GM11168 (cell line): ENCODE measurements around the gene CHST3.

ENCODE experiments used
- in situ Hi-C: fragments of 300-500 bp; cut with MboI; formaldehyde crosslinking; loops from one replicate; pipeline ENCODE4 v1.12.0; 2022; ENCODE audit warnings: low sequenced_read_pairs; ENCODE audit not compliant: unreplicated experiment

CHST3 gene

DNA sequence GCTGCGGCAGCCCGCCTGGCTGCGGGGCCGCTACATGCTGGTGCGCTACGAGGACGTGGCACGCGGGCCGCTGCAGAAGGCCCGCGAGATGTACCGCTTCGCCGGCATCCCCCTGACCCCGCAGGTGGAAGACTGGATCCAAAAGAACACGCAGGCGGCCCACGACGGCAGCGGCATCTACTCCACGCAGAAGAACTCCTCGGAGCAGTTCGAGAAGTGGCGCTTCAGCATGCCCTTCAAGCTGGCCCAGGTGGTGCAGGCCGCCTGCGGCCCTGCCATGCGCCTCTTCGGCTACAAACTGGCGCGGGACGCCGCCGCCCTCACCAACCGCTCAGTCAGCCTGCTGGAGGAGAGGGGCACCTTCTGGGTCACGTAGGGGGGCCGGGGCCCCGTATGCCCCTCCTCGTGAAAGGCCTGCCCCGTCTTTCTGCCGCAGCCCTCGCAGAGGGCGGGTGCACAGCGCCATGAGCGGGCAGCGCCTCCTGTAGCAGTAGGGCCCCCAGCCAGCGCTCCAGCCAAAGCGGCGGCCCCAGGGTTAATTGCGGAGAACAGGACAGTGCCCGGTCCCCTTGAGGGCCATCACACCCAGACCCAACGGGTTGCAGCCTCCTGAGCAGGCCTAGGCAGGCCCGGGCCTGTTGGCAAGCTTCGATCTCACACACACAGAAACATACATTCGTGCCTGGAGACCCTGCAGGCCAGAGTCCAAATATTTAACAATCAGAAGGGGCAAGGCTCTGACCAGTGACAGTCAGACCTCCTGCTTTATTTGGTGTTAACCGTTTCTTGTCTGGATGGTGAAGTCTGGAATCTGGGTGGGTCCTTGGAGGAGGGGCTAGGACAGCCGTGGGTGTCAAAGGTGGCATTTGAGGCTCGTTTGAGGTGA lies 44.1 kb downstream of the CHST3 start:
- in situ Hi-C loops: no loop called here

DNA sequence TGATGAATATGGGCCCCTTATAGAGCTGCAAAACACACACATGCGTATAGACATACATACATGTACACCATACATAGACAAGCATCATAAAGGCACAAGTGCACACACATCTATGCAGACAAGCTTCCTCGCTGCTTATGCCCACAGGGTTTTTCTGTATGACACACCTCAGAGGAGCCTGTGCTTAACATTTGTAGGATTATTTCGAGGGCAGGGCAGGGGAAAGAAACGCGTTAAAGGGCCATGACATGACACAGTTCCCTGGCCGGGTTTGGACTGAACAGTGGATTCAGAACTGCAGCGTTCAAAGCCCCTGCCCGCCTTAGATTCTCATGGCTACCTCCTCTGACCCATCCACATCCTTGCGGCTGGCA lies 44.8 kb downstream of the CHST3 start:
- in situ Hi-C loops: no loop called here

DNA sequence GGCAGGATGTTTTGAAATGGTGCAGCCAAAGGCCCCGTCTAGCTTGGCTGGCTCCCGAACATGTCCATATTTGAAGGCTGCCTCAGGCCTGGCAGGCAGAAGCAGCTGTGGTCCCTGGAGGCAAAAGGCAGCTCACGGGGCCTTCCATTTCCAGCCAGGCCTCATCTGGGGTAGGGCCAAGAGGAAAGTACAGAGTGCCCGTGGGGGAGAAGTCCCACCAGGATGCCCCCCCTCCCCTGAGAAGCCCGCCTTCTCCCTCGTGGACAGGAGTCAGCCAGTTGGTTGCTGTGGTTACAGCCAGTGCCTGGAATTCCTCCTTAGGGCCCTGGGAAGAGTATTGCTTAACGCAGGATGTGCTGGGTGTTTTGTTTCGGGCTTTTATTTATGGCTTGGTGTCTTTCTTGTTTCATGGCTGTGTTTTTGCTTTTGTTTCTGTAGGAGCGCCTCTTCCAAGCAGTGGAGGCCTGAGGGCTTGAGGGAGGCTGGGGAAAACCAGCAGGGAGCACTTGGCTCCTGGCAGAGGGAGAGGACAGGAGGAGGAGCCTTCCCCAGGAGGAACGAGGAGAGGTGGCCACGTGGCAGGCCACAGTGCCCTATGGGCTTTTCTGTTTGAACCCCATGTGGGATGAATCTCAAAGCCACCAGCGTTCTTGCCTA lies 45.4 kb downstream of the CHST3 start:
- in situ Hi-C loops: no loop called here

DNA sequence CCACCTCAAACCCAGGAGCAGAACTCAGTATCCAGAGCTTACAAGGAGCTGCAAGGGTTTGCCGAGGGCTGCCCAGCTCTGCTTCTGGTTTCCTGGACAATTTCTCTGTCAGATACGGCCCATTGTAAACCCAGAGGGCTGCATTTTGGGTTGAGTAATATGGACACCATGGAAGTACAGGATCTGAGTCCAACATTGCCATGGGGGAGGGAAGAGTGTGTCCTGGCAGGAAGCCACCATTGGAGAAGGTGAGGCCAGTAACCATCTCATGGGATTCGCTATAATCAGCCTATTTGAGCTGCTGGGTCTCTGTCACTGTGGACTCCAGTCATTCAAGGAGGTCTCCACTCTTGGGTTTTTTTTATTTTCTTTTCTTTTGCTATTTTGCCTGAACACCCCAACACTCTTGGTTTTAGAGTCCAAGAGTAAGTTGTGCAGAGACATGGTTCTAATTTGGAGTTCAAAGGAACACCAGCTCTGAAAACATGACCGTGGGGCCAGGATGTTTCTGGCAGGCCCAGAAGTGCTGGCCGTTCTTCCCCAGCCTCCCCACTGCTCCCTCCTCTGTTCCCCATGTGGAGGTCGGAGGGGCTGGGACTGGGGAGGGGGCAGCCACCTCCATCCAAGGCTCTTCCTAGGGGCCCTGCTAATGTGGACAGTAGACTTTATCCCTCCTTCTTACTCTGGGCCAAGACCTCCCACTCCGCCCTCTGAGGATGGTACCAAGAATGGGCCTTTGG lies 46.2 kb downstream of the CHST3 start:
- in situ Hi-C loops: no loop called here

DNA sequence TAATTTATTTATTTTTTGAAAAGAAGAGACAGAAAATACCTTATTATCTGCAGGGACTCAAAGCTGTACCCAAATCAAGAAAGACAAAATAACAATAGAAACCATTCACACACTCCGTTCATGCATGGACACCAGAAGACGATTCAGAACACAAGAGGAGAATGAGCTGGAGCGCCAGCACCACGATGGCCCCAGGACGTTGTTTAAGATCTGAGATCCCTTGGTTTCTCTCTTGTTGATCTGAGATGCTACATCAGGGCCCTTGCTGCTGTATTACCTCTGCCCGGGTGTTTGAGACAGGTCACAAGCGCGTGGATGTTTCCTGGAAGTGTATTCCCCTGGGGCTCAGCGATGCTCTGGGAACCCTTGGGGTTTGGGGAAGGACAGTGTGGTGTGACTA lies 46.8 kb downstream of the CHST3 start:
- in situ Hi-C loops: no loop called here

DNA sequence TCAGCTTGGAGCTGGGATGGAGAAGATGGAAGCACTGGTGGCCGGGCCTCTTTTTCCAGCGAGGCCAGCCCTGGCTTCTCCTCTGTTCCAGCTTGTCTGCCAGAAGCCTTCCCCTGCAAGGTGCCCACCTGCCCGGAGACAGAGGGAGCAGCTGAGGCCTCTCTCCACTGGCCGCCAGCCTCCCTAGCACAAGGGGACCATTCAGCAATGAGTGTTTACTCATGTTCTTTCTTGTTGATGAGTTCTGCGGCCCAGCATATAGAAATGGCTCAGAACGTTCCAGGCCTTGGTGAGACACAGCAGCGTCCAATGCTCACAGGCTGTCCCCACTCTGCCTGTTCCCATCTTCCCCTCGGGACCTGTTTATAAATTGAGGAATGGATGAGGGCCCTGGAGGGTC lies 47.3 kb downstream of the CHST3 start:
- in situ Hi-C loops: no loop called here

DNA sequence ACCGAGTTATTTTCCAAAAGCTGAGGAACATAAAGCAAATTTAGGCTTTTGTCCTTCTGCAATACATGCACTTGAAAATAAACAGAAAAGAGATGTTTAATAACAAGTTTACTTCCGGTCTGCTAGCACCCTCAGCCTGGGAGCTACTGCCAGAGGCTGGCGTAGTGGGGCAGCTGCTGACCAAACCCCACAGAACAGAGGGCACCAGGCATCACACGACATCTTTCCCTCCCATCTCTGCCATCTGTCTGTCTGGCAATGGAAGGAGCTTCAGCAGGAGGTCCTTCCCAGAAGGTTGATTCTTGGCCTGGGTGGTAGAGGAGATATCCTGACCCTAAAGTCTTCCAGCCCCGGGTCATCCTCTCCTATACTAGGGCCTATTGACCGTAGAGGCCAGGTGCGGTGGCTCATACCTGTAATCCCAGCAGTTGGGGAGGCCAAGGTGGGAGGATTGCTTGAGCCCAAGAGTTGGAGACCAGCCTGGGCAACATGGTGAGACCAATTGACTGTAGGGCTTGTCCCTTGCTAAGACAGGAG lies 47.8 kb downstream of the CHST3 start:
- in situ Hi-C loops: no loop called here

DNA sequence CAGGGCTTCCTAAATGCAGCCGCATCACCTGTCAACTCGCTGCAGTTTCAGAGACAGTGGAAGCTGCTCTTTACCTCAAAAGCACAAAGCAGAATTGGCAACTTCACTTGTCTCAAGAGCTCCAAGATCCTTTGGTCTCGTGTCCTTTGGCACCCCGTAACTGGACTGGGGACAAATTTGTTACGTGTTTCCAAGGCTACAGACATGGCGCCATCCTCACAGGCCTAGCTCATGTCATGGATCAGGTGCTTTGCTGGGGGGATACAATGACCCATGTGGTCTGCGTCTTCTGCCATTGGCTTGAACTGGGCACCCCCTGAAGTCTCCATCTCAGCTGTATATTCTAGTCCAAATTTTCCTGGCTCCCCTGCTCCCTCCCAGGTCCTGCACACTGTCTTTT lies 48.6 kb downstream of the CHST3 start:
- in situ Hi-C loops: no loop called here

DNA sequence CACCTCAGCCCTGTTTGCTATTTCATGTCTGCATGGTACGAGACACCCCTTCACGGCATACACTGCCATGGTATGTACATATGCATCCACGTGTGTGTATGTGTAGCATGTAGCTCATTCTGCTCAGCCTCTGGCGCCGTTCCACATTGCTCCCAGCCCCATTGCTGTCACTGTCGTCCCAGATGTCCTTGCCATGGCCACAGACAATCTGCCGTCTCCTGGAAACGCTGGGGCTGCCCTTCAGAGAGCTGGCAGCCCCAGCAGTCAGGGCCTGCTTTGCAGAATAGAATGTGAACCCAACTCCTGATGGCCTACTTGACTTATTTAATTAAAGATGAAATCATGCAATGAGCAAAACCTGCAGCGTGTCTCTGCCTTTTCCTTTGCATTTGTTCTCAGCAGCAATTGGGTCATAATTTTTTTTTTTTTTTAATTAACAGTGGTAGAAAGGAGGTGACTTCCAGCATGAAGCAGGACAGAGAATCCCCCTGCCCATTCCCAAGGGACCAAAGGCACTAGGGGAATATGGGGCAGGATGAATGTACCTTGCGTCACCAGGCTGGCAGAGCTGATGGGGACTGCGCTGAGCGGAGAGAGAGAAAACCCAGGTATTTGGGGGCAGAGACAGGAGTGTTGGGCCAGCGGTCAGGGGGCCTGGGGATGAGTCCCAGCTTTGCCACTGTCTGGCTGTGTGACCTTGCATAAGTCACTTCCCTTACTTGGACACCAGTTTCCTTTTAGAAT lies 49.2 kb downstream of the CHST3 start:
- in situ Hi-C loops: no loop called here

DNA sequence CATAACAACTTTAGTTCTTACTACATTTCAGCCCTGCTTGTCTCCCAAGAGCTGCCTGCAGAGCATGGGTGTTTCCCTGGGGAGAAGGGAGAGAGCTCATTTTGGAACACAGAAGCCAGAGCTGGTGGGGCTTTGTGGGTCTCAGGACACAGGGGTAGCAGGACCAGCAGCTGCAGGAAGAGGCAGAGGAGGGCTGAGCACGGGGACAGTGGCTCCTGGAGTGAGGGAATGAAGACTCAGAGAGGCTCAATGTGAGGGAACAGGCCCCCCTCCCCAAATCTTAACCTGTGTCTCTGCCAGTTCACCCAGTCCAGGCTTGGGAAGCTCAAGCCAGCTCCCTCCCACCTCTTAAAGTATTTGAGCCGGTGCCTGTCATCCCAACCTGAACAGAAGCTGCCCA lies 50.0 kb downstream of the CHST3 start:
- in situ Hi-C loops: no loop called here

DNA sequence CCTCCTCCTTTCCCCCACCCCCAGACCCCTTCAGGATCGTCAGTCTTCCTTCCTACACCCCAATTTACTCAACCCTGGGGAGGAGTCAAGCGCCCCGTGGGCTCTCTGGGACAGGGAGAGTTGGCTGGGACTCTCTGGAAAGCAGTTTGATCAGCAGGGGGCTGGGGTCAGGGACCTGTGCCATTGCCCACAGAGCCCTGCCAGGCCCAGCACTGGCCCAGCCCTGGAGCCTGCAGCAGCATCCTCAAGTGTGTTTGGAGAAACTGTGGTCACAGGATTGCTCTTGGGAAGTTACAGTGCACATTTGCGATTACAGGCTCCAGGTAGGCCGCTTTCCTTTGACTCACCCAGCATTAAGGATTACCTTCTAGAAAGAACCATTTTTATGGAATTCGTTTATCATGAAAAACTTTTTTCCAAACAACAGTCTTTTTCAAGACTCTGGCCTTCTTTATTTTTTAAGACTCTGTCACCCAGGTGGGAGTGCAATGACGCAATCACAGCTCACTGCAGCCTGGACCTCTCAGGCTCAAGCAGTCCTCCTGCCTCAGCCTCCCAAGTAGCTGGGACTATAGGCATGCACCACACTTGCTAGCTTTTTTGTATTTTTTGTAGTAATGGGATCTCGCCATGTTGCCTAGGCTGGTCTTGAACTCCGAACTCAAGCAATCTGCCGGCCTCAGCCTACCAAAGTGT lies 50.7 kb downstream of the CHST3 start:
- in situ Hi-C loops: no loop called here

DNA sequence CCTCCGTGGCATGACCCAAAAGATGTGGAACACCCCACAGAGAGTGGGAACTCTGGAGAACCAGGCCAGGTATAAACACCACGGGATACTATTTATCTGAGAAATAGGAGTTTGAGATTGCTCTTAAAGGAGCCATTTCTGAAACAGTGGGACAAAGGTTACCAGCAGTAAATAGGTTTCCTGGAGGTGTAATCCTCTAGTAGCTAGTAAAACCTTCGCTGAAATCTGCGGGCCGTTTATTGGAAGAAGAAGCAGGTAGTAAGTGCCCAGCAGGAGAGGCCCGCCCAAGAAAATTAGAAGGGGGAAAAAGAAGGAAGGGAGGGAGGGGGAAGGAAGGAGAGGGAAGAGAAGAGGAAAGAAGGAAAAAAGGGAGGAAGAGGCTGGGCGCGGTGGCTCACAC lies 51.6 kb downstream of the CHST3 start:
- in situ Hi-C loops: no loop called here

DNA sequence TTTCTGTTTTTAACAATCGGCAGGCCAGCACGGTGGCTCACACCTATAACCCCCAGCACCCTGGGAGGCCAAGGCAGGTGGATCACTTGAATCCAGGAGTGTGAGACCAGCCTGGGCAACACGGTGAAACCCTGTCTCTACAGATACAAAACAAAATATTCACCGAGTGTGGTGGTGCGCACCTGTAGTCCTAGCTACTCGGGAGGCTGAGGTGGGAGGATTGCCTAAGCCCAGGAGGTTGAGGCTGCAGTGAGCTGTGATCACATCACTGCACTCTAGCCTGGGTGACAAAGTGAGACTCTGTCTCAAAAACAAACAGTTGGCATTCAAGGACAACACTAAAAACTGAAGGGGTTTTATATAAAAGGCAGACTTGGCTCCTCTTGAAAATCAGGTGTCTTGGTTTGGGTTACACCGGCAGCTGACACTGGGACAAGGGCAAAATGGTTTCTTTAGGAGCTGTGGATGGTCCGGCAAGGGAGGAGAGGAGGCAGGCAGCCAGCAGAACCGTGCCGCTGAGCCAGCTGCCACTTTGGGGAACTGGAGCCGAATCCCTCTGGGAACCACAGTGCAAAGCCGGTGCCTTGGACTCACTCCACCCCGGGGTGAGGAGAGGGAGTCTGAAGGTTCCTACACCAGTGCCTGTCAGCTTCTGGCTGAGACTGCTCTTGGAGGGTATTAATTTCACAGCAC lies 52.6 kb downstream of the CHST3 start:
- in situ Hi-C loops: no loop called here

DNA sequence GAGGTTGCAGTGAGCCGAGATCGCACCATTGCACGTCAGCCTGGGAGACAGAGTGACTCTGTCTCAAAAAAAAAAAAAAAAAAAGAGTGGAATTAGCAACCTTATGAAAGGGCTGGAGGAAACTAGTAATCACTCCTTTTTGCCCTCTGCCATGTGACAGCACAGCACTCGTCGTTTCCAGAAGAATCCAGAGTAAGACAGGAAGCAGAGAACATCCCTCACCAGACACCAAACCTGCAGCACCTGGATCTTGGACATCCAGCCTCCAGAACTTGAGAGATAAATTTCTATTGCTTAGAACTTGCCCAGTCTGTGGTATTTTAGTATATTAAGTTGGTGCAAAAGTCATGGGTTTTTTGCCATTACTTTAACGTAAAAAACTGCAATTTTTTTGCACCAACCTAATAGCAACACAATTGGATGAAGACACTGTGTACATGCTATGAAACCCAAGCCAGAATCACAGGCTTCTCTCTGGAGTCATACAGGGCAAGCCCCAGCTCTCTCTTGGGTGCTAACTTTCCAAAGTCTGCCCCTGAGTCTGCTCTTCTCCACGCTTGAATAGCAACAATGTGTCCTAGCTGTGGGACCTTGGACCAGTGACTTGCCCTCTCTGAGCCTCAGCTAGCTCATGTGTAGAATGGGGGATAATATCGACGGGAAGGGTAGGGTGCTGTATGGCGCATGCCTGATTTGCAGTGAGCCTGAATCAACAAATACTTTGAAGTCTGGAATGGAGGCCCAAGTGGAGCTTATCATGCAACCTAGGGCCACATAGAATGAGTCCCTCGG lies 55.1 kb downstream of the CHST3 start:
- in situ Hi-C loops: no loop called here

DNA sequence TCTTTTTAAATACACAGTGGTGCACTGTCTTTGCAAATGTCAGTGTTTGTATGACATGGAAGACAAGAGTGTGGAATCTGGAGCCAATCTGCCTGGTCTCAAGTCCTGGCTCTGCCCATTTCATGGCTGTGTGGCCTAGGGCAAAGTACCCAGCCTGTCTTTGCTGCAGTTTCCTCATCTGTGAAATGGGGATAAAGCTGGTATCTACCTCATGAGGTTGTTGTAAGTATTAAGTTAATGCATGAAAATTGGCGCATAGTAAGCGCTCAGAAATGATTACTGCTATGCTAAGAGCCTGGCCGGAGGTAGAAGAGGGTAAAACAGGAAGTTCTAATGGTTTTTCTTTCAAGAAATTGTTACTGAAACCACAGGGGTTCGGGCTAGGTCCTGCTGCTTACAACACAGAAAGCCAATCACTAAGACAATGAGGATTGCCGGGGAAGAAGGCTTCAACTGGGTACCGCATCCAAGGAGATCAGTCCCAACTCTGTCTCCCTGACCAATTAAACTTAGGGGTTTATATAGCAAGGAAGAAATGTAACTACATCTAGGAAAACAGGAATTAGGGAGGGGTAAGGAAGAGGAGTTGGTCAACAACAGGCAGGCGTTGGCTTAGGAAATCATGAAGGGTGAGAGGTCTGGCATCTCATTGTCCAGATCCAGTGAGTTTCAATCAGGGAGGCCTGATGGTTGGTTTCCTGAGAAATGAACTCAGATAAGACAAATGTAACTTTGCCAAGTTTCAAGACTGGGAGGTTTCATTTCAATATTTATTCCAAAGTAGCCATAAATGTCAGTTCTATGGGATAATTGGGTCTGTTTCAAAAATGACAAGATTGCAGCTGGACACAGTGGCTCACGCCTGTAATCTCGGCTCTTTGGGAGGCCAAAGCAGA lies 57.0 kb downstream of the CHST3 start:
- in situ Hi-C loops: no loop called here

DNA sequence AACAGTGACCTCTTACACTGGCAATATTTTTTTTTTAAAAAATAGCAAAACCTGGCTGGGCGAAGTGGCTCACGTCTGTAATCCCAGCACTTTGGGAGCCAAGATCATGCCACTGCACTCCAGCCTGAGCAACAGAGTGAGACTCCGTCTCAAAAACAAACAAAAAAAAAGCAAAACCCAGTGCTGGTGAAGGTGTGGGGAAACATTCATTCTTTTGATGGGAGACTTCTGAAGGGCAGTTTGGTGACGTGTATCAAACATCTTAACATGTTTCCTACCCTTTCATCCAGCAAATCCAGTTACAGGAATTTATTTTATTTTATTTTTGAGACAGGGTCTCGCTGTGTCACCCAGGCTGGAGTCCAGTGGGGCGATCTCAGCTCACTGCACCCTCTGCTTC lies 58.0 kb downstream of the CHST3 start:
- in situ Hi-C loops: no loop called here

DNA sequence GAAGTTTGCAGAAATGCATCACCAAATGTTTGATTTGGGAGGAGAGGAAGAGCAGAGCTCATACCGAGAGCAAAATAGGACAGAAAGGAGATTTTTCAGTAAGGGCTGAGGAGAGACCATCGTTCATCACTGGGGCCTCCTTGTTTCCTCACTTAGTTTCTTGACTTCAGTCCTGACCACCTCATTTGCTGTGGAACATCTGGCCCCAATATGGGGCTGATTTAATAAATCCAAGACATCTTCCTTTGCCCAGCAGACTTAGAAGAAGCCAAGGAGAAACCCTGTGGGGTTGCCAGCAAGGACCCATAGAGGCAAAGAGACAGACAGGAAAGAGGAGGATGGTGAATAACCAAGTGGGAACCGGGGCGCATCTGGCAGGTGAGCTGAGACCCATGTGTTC lies 60.4 kb downstream of the CHST3 start:
- in situ Hi-C loops: no loop called here
